ENCODE data around the gene ATP10B. TPM values are rescaled to one million over a fixed set of nuclear protein-coding genes. Genes with fewer than 3 reads are reported as not detected.
A peak's percentile ranks its signal among the peaks of the same experiment; 100 is the strongest.
"Not testable (repeated sequence)": the region's sequence is repeated elsewhere in the genome, so short reads cannot be mapped to it uniquely, and the experiment has no call there.

Gene ATP10B
- total and polyA plus RNA-seq, 4 donors, result 0.08 to 7.2 (median 0.53) TPM

- Histone ChIP-seq H3K4me1 (ENCODE audit: control insufficient read depth in 5 of 5, insufficient read depth in 5 of 5, low read length in 5 of 5) (no peaks in the 10 kb centered on the region), H3K27ac (ENCODE audit: low read depth in 1 of 2, low read length in 1 of 2) (no peak overlapping the region), H3K27me3 (ENCODE audit: control insufficient read depth in 3 of 3, insufficient read depth in 3 of 3, low read length in 2 of 3) (no peaks in the 10 kb centered on the region), H3K36me3 (ENCODE audit: control insufficient read depth in 4 of 4, insufficient read depth in 4 of 4, low read length in 4 of 4) (no peaks in the 10 kb centered on the region), H3K9ac (ENCODE audit: insufficient read depth in 1 of 2, low read length in 2 of 2) (no peak overlapping the region), H3K4me3 (no peak overlapping the region), H3K9me3 (ENCODE audit: control insufficient read depth in 4 of 4, insufficient read depth in 3 of 4, low read length in 3 of 4) (no peaks in the 10 kb centered on the region)
- WGBS, 2 donors, result 51 to 78% methylated on average over 3 of the region's 3 CpGs
- no peak for TF ChIP-seq CTCF (IDR thresholded peaks at IDR 0.05; ENCODE audit: control extremely low read depth, extremely low read depth)
- ATAC-seq (ENCODE audit: insufficient read depth, low FRiP score) (peak; percentile 19), DNase-seq (peak; percentile 16 to 75 (median 48))
Observed at GRCh38 chr5:160887780-160888179, 35.8 kb upstream of the ATP10B start.

- not testable (repeated sequence) for H3K27me3 ChIP-seq (ENCODE audit: control insufficient read depth in 3 of 3, insufficient read depth in 3 of 3, low read length in 2 of 3); H3K4me1 ChIP-seq (ENCODE audit: control insufficient read depth in 5 of 5, insufficient read depth in 5 of 5, low read length in 5 of 5); H3K27ac ChIP-seq (ENCODE audit: low read depth in 1 of 2, low read length in 1 of 2); H3K36me3 ChIP-seq (ENCODE audit: control insufficient read depth in 4 of 4, insufficient read depth in 4 of 4, low read length in 4 of 4); ATAC-seq (ENCODE audit: insufficient read depth, low FRiP score); H3K9ac ChIP-seq (ENCODE audit: insufficient read depth in 1 of 2, low read length in 2 of 2); H3K4me3 ChIP-seq; DNase-seq; H3K9me3 ChIP-seq (ENCODE audit: control insufficient read depth in 4 of 4, insufficient read depth in 3 of 4, low read length in 3 of 4)
- 34 to 41% methylated on average over 20 of the region's 21 CpGs for WGBS, 2 donors
Observed at GRCh38 chr5:160873560-160874200, 21.7 kb upstream of the ATP10B start.

- TF ChIP-seq CTCF (IDR thresholded peaks at IDR 0.05; ENCODE audit: control extremely low read depth, extremely low read depth), result no peak
- Histone ChIP-seq H3K4me3 (no peak overlapping the region), H3K9ac (ENCODE audit: insufficient read depth in 1 of 2, low read length in 2 of 2) (no peak overlapping the region), H3K27me3 (ENCODE audit: control insufficient read depth in 3 of 3, insufficient read depth in 3 of 3, low read length in 2 of 3) (no peaks in the 10 kb centered on the region), H3K9me3 (ENCODE audit: control insufficient read depth in 4 of 4, insufficient read depth in 3 of 4, low read length in 3 of 4) (no peaks in the 10 kb centered on the region), H3K27ac (ENCODE audit: low read depth in 1 of 2, low read length in 1 of 2) (no peak overlapping the region), H3K4me1 (ENCODE audit: control insufficient read depth in 5 of 5, insufficient read depth in 5 of 5, low read length in 5 of 5) (peaks cover 0 to 6% (median 0%) of the 10 kb centered on the region in 5 donors), H3K36me3 (ENCODE audit: control insufficient read depth in 4 of 4, insufficient read depth in 4 of 4, low read length in 4 of 4) (no peaks in the 10 kb centered on the region)
- ATAC-seq (ENCODE audit: insufficient read depth, low FRiP score) (no peak), DNase-seq (no peak)
- 64 to 66% methylated on average over 4 of the region's 4 CpGs for WGBS, 2 donors
Observed at GRCh38 chr5:160869989-160870521, 18.0 kb upstream of the ATP10B start.

GRCh38 chr5:160867976-160868375 is 16.0 kb upstream of the ATP10B start:
- H3K4me3 ChIP-seq, result no peak overlapping the region
- no peak for ATAC-seq (ENCODE audit: insufficient read depth, low FRiP score)
- peak; percentile 24 to 83 (median 57) for DNase-seq
- H3K9ac ChIP-seq (ENCODE audit: insufficient read depth in 1 of 2, low read length in 2 of 2), result peak overlapping the region in 1 of 2 donors; percentile 42
- H3K27ac ChIP-seq (ENCODE audit: low read depth in 1 of 2, low read length in 1 of 2), result no peak overlapping the region
- no peak for TF ChIP-seq CTCF (IDR thresholded peaks at IDR 0.05; ENCODE audit: control extremely low read depth, extremely low read depth)
- WGBS, 2 donors, result 83 to 94% methylated on average over 6 of the region's 6 CpGs
- H3K27me3 ChIP-seq (ENCODE audit: control insufficient read depth in 3 of 3, insufficient read depth in 3 of 3, low read length in 2 of 3), result no peaks in the 10 kb centered on the region
- peaks cover 0 to 4% (median 0%) of the 10 kb centered on the region in 4 donors for H3K9me3 ChIP-seq (ENCODE audit: control insufficient read depth in 4 of 4, insufficient read depth in 3 of 4, low read length in 3 of 4)
- peaks cover 0 to 6% (median 0%) of the 10 kb centered on the region in 5 donors for H3K4me1 ChIP-seq (ENCODE audit: control insufficient read depth in 5 of 5, insufficient read depth in 5 of 5, low read length in 5 of 5)
- no peaks in the 10 kb centered on the region for H3K36me3 ChIP-seq (ENCODE audit: control insufficient read depth in 4 of 4, insufficient read depth in 4 of 4, low read length in 4 of 4)
